Activated CD4-positive, alpha-beta T cell treated with anti-CD3 and anti-CD28 coated beads for 36 hours (primary cell): Measurements from ENCODE around the gene RAB43. TPM values are rescaled to one million over a fixed set of nuclear protein-coding genes. Genes with fewer than 3 reads are reported as not detected.
"Not testable (repeated sequence)": the region's sequence is repeated elsewhere in the genome, so short reads cannot be mapped to it uniquely, and the experiment has no call there.

Experiments
- ATAC-seq: fragments of 200-7000 bp; cut with Tn5 transposase; one replicate; pipeline ENCODE4 v1.10.0; 2021; ENCODE audit warnings: mild to moderate bottlenecking, moderate library complexity
- CTCF ChIA-PET: fragments of 350-600 bp; sonication (Branson Sonifier 250); formaldehyde crosslinking; loops from one replicate; lab custom pipeline; 2021; ENCODE audit warnings: antibody characterized with exemption; lab: Charles Lee
- POLR2A ChIA-PET: fragments of 350-600 bp; sonication (Branson Sonifier 250); formaldehyde crosslinking; loops from one replicate; lab custom pipeline; 2021; ENCODE audit warnings: antibody characterized with exemption, inconsistent platforms; lab: Charles Lee
- DNase-seq: peaks from one replicate; pipeline ENCODE4 v3.0.0-alpha.2; 2020
- H3K27ac Mint-ChIP-seq: one replicate; pipeline ENCODE4 v1.8.0; 2021; ENCODE audit warnings: mixed read lengths
- H3K27me3 Mint-ChIP-seq: one replicate; pipeline ENCODE4 v1.8.0; 2021; ENCODE audit warnings: mixed read lengths
- H3K36me3 Mint-ChIP-seq: one replicate; pipeline ENCODE4 v1.8.0; 2021; ENCODE audit warnings: low read depth, mixed read lengths
- H3K4me1 Mint-ChIP-seq: one replicate; pipeline ENCODE4 v1.8.0; 2021; ENCODE audit warnings: mixed read lengths
- H3K4me3 Mint-ChIP-seq: one replicate; pipeline ENCODE4 v1.8.0; 2021; ENCODE audit warnings: mild to moderate bottlenecking, moderate library complexity, mixed read lengths
- H3K9me3 Mint-ChIP-seq: one replicate; pipeline ENCODE4 v1.8.0; 2021; ENCODE audit warnings: low read depth, mixed read lengths
- intact Hi-C, 2 experiments: fragments of 100-400 bp; cut with DNase I in 1 of 2; cut with micrococcal nuclease in 1 of 2; formaldehyde crosslinking; loops; one replicate each; pipeline versions ENCODE4 v1.14.2 to v1.15.1; 2022 to 2024; cut with DNase I, micrococcal nuclease
- total RNA-seq, 2 experiments: library from RNA; stranded (reverse); gene quantifications; one replicate each; pipeline ENCODE4 v1.2.3, GENCODE V29; 2021

The RAB43 gene
- total RNA-seq, 2 experiments from 2014 or later = 32.1 to 51.8 TPM

DNA sequence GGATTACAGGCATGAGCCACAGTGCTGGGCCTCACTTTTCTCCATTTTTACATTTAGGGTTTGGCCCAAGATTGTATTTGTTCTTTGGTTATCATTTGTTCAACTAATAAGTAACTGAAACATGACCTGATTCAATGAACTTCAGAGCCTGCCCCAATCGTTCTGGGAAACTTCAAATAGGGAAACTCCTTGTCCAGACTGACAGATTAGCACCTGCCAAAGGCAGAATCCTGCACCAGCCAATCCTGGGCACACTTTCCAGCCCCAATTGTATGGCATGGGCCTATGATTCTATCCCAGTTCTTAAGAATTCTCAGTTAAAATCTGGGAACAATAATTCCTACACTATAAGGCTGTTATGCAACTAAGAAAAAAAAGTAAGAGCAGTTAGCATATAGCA is 18.3 kb upstream of the RAB43 start:
- no peak for DNase-seq
- Mint-ChIP-seq H3K9me3 (no peaks in the 10 kb centered on the region), H3K27me3 (no peaks in the 10 kb centered on the region), H3K4me1 (no peaks in the 10 kb centered on the region), H3K27ac (no peak overlapping the region), H3K36me3 (peaks cover 10% of the 10 kb centered on the region), H3K4me3 (no peak overlapping the region)
- intact Hi-C loops = no loop called here
- no peak for ATAC-seq
- ChIA-PET CTCF (interaction anchor here (1.0 kb wide), 1 partner anchor 86 kb away, joined by 5 read pairs; no protein-coding TSS in a partner anchor), POLR2A (no interaction called here)

DNA sequence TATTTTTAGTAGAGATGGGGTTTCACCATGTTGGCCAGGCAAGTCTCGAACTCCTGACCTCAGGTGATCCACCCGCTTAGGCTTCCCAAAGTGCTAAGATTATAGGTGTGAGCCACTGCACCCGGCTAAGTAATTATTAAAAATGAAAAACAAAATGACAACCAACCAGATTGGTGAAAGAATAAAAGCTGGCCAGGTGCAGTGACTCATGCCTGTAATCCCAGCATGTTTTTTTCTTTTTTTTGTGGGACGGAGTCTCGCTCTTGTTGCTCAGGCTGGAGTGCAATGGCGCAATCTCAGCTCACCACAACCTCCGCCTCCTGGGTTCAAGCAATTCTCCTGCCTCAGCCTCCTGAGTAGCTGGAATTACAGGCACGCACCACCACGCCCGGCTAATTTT is 14.7 kb upstream of the RAB43 start:
- H3K9me3 Mint-ChIP-seq, intact Hi-C loops, H3K4me3 Mint-ChIP-seq, H3K27me3 Mint-ChIP-seq, DNase-seq, H3K27ac Mint-ChIP-seq, ATAC-seq: not testable (repeated sequence)
- CTCF ChIA-PET = interaction anchor here (0.6 kb wide), 1 partner anchor 353 kb away, joined by 5 read pairs; no protein-coding TSS in a partner anchor
- POLR2A ChIA-PET = interaction anchor here (0.7 kb wide), 1 partner anchor 167 kb away, joined by 3 read pairs; no protein-coding TSS in a partner anchor
- Mint-ChIP-seq H3K36me3 (peaks cover 28% of the 10 kb centered on the region), H3K4me1 (peaks cover 10% of the 10 kb centered on the region)

DNA sequence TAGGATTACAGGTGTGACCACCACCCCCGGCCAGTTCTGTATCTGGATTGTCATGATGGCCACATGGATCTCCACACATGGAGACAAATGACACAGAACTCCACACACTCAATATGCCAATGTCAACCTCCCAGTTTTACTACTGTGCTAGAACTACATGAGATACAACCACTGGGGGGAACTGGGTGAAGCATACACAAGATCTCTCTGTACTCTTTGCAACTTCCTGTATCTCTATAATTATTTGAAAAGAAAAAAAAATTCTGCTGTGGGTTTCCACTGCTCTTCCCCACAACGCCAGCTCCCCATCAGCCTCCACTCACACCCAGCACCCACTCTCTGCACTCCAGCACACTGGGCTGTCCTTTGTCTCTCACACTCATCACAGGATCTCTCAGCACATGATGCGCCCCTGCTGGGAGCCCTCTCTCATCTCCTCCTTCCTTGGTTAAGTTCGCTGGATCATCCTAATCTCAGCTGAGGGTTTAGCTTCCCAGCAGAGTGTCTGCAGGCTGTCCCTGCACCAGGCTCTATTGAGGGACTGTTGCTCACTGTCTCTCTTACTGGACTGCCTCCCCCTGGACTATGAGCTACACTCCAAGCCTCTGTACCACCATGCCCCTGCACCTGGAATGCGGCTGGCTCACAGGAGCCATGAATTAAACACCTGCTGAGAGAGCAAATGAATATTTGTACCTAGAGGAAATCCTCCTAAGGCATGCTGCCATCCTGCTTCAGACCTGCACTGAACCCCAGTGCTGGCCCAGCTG is 10.7 kb upstream of the RAB43 start:
- ChIA-PET CTCF (interaction anchor here (0.6 to 1.5 kb wide), 5 partner anchors 11 to 358 kb away, joined by 3 to 5 read pairs (median 3); no protein-coding TSS in a partner anchor), POLR2A (no interaction called here)
- Mint-ChIP-seq H3K27ac (peak overlapping the region; percentile 32), H3K9me3 (no peaks in the 10 kb centered on the region), H3K27me3 (no peaks in the 10 kb centered on the region), H3K4me1 (peaks cover 10% of the 10 kb centered on the region), H3K4me3 (no peak overlapping the region), H3K36me3 (peaks cover 29% of the 10 kb centered on the region)
- no peak for DNase-seq
- intact Hi-C loops = no loop called here
- no peak for ATAC-seq

DNA sequence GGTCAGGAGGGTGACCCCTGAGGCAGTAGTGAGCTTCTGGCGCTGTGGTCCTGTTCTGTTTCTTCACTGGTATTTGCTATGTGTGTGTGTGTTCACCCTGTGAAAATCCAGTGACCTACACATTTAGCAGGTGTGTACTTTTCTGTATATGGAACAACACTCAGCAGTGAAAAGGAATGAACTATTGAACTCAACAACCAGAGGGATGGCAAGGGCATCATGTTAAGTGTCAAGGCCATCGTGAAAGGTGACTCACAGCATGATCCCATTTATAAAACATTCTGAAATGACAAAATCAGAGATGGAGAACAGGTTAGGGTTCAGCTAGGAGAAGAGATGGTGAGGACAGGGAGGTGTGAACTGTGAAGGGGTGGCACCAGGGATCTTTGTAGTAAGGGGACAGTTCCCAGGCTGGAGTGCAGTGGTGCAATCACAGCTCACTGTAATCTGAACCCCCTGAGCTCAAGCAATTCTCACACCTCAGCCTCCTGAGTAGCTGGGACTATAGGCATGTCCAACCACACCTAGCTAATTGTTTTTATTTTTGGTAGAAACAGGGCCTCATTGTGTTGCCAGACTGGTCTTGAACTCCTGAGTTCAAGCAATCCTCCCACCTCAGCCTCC is 10.0 kb upstream of the RAB43 start:
- no peak for ATAC-seq
- CTCF ChIA-PET = interaction anchor here (0.6 to 1.5 kb wide), 5 partner anchors 12 to 359 kb away, joined by 3 to 5 read pairs (median 3); no protein-coding TSS in a partner anchor
- intact Hi-C loops = no loop called here
- peaks cover 10% of the 10 kb centered on the region for H3K4me1 Mint-ChIP-seq
- peaks cover 29% of the 10 kb centered on the region for H3K36me3 Mint-ChIP-seq
- H3K4me3 Mint-ChIP-seq = no peak overlapping the region
- H3K9me3 Mint-ChIP-seq = no peaks in the 10 kb centered on the region
- no peaks in the 10 kb centered on the region for H3K27me3 Mint-ChIP-seq
- H3K27ac Mint-ChIP-seq = no peak overlapping the region
- DNase-seq = no peak
- POLR2A ChIA-PET = no interaction called here

DNA sequence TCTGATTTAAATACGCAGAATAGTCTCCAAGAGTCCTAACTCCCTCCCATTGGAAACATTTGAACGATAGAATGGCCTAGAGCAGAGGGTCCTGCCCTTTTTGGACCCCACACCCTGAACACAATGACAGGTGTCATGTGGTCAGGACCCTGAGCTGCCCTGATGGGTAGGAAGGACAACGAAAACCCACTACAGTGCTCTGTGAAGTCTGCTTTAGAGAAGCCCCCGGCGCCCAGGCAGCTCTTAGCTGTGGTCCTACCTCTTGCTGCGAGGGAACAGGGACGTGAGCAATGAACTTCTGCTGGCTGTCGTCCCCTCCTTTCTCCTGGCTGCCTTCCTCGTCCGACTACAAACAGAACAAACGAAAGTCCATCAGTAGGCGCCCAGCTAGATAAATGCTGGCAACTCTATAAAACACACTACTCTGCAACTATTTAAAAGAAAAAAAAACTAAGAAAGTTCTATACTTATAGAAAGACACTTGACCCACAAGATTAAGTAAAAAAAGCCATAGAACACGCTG is 8.7 kb upstream of the RAB43 start:
- H3K36me3 Mint-ChIP-seq = peaks cover 29% of the 10 kb centered on the region
- ATAC-seq (no peak), DNase-seq (no peak)
- peaks cover 10% of the 10 kb centered on the region for H3K4me1 Mint-ChIP-seq
- no peak overlapping the region for H3K4me3 Mint-ChIP-seq
- H3K27me3 Mint-ChIP-seq = no peaks in the 10 kb centered on the region
- ChIA-PET POLR2A (no interaction called here), CTCF (interaction anchor here (0.6 kb wide), 1 partner anchor 159 kb away, joined by 3 read pairs; no protein-coding TSS in a partner anchor)
- intact Hi-C loops = no loop called here
- H3K27ac Mint-ChIP-seq = no peak overlapping the region
- H3K9me3 Mint-ChIP-seq = no peaks in the 10 kb centered on the region

DNA sequence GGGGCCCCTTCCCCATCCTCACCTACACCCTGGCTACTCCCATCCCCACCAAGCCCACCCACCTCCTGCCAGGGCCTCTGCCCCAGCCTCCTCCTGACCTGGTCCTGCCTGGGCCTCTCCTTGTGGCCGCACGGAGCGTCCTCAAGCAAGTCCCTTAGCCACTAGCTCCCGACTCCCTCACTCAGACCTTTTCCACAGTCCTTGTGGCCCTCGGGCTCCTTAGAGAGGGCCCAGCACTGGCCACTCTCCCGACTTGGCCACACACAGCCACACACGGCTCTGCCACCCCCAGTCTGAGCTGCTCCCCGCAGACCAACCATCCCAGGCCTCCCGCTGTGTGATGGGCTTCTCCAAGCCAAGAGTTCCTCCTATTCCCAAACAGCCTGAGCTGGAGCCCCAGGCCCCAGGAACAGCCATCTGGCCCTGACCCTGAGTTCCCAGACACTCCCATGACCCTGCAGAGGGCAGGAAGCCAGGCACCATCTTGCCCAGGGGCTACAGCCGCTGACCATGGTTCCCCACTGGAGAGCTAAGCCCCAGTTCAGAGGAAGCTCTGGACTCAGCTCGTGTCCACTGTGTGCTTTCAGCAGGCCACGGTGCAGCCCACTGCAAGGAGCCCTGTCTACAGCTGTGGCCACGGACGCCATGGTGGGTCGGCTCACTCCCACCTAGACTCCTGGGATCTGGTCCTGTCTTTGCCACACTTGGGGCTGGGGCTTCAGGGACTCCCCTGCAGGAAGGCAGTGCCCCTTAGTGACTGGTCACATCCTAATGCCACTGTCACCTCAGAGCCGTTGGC is 7.0 kb upstream of the RAB43 start:
- Mint-ChIP-seq H3K4me3 (no peak overlapping the region), H3K27me3 (no peaks in the 10 kb centered on the region), H3K27ac (no peak overlapping the region), H3K9me3 (no peaks in the 10 kb centered on the region), H3K36me3 (peaks cover 18% of the 10 kb centered on the region), H3K4me1 (peaks cover 10% of the 10 kb centered on the region)
- no peak for ATAC-seq
- no peak for DNase-seq
- intact Hi-C loops = no loop called here
- POLR2A ChIA-PET = no interaction called here
- CTCF ChIA-PET = interaction anchor here (0.6 to 0.9 kb wide), 2 partner anchors 117 to 157 kb away, joined by 3 read pairs; no protein-coding TSS in a partner anchor

DNA sequence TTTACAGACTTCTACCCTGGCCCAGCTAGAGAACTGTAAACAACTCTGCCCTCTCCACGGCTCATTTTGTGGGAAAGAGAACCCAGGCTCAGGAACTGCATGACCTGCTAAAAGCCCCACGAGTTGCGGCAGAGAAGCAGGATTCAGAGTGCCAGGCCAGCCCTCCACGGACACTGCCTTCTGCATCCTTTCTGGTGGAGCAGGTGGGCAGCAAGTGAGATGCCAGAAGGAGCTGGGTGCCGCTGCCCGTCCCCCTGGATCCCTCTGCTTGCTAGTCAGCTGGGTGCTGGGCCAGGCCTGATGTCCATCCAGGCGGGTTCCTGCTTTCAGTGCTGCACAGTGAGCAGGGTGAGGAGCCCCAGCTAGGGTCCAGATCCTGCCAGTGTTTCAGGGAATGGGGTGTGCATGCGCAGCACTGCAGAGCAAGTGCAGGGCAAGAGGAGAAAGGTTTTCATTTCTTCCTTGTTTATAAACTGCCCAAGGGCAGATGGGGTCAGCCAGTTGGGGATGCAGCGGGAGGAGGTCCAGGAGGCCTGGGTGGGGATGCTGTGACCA is 5.2 kb upstream of the RAB43 start:
- H3K27ac Mint-ChIP-seq = peak overlapping the region; percentile 37
- intact Hi-C loops = no loop called here
- H3K9me3 Mint-ChIP-seq = no peaks in the 10 kb centered on the region
- peaks cover 15% of the 10 kb centered on the region for H3K4me1 Mint-ChIP-seq
- ChIA-PET CTCF (no interaction called here), POLR2A (no interaction called here)
- ATAC-seq = no peak
- H3K27me3 Mint-ChIP-seq = no peaks in the 10 kb centered on the region
- peaks cover 11% of the 10 kb centered on the region for H3K36me3 Mint-ChIP-seq
- DNase-seq = no peak
- no peak overlapping the region for H3K4me3 Mint-ChIP-seq

DNA sequence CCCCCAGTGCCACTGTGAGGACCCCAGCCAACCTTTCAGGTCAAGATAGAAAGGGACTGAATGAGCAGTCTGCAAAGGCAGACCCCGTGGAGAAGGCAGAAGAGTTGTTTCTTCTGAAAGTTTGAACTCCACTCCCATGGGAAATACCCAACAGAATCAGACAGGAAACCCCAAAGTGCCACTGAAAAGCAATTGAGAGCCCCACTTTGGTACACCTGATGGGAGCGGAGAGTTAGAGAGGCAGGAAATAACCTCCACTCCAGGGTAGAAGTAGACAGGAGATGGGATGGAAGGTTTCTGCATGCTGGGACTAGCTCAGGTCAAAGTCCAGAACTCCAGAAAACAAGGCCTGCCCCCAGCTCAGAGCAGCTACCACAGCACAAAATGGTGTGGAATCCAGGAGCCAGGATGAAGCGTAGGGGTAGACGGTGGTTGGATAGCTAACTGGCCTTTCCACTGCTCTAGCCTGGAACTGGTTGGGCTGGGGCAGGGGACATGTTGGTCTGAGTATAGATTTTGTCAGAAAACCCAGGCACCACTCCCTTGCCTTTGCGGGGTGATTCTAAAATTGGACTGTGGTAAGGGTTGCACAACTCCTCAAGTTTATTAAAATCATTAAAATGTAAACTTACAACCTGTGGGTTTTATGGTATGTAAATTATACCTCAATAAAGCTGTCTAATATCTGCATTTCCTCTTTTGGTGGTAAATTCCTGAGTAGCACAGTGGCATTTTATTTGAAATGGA is 1.9 kb upstream of the RAB43 start:
- CTCF ChIA-PET = interaction anchor here (0.5 to 2.2 kb wide), 7 partner anchors 39 to 722 kb away, joined by 3 to 12 read pairs (median 3); no protein-coding TSS in a partner anchor

DNA sequence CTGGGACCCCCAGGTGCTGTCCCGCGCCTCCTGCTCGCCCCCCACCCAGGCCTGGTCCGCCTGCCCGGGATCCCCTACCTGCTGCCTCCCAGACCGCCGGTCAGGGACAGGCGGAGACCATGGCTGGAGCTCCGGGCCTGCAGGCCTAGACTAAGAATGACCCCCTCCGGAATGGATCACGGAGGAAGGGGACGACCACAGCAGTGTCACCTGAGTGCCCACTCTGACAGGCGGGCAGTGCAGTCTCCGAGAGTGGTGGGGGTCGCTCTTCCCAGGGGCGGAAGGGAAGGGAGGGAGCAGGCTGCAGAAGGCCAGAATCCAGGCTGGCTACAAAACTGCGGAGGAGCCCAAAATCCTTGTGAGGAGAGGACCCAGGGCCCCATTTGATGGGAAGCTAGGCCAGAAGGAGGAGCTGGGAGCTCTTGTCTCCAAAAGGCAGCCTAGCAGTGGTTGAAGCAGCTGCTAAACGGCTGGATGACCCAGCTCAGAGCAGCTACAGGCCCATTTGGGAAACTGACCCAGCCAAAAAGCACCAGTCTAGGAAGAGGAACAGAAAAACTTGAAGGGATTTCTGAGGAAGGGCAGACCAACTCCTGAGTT is 908 bp upstream of the RAB43 start:
- Mint-ChIP-seq H3K9me3 (no peaks in the 10 kb centered on the region), H3K4me3 (peak overlapping the region; percentile 57), H3K4me1 (peaks cover 27% of the 10 kb centered on the region)

More for the DNA sequence above, 1.9 kb upstream of the RAB43 start:
- peak overlapping the region; percentile 57 for H3K4me3 Mint-ChIP-seq
- no peaks in the 10 kb centered on the region for H3K27me3 Mint-ChIP-seq
- H3K27ac Mint-ChIP-seq = peak overlapping the region; percentile 33
- intact Hi-C loops = loop anchor here in 1 of 2 experiments (5.0 kb wide), 2 partner anchors 319 to 769 kb away; partner anchors contain the start of genes IFT122 and TMCC1
- peaks cover 19% of the 10 kb centered on the region for H3K36me3 Mint-ChIP-seq
- DNase-seq = no peak
- ATAC-seq = no peak
- POLR2A ChIA-PET = interaction anchor here (0.6 to 0.9 kb wide), 3 partner anchors 11 to 101 kb away, joined by 3 to 9 read pairs (median 4); no protein-coding TSS in a partner anchor
- H3K9me3 Mint-ChIP-seq = no peaks in the 10 kb centered on the region
- peaks cover 18% of the 10 kb centered on the region for H3K4me1 Mint-ChIP-seq

More for the DNA sequence above, 908 bp upstream of the RAB43 start:
- intact Hi-C loops = loop anchor here in 1 of 2 experiments (5.0 kb wide), 2 partner anchors 320 to 770 kb away; partner anchors contain the start of genes IFT122 and TMCC1
- Mint-ChIP-seq H3K27me3 (no peaks in the 10 kb centered on the region), H3K36me3 (peaks cover 27% of the 10 kb centered on the region), H3K27ac (peak overlapping the region; percentile 78)
- DNase-seq (no peak), ATAC-seq (no peak)
- ChIA-PET CTCF (interaction anchor here (1.3 to 2.2 kb wide), 3 partner anchors 39 to 69 kb away, joined by 3 to 12 read pairs (median 3); no protein-coding TSS in a partner anchor), POLR2A (interaction anchor here (0.8 to 1.3 kb wide), 3 partner anchors 12 to 127 kb away, joined by 3 to 4 read pairs (median 3); partner anchors contain the start of gene COPG1)
